Suppressor macrophage (primary cell): ENCODE results near the gene CHD9.
A peak's percentile ranks its signal among the peaks of the same experiment; 100 is the strongest.
"Not testable (repeated sequence)": the region's sequence is repeated elsewhere in the genome, so short reads cannot be mapped to it uniquely, and the experiment has no call there.

Source experiments
- DNase-seq, 4 experiments: peaks; one replicate each; pipeline ENCODE4 v3.0.0-alpha.2; 2020 to 2022

Gene CHD9

DNA sequence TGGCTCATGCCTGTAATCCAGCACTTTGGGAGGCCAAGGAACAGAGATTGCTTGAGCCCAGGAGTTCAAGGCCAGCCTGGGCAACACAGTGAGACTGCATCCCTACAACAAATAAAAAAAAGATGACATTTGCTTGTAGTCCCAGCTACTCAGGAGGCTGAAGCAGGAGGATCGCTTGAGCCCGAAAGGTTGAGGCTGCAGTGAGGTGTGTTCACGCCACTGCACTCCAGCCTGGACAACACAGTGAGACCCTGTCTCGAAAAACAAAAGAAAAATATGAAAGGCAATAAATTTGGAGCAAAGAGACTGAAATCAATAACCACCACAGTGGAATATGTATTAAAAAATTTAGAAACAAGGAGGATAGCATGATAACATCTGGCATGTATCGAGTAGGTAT lies 235.7 kb downstream of the CHD9 start:
- DNase-seq, result no peak

DNA sequence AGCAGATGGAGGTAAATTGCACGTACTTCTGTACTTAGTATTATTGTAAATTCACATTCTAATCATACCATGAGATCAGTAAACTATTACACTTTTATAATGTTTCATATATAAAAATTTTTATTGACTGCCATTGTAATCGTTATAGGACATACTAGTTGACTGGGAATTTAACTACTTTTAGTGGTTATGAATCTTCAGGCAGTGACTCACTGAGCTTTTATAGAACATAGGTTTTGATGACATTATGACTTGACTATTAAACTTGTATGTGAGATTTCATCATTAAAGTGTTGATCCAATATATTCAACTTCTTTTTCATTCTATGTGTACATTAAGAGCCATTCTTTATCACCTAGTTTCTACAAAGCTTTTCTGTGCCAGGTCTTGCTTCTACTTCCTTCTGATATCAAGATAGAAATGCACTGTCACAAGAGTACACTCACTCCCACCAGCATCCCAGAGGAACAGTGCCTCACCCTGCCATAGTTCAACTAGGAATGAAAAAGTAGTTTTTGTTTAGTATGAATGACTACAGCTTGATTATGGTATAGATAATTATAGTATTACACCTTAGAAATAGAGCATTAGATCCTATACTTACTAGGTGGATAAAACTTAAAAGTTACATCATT lies 237.1 kb downstream of the CHD9 start:
- DNase-seq, result no peak

DNA sequence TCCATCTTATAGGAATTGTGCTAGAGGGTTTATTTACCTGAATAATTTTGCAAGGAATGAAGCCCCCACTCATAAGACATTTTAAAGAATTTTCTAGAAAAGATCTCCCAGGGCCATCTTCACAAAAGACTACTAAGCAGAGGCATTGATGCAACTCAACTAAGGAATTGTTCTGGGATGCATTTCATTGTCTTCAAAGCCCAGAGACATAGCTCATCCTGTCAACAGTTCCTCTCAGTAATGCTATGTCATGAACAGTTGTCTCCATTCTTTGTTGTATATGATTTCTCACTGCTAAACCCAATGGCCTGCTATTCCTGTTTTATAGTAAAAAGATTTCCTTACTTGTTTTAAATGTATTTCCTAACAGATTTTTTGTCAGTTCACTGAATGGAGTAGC lies 242.7 kb downstream of the CHD9 start:
- no peak for DNase-seq

DNA sequence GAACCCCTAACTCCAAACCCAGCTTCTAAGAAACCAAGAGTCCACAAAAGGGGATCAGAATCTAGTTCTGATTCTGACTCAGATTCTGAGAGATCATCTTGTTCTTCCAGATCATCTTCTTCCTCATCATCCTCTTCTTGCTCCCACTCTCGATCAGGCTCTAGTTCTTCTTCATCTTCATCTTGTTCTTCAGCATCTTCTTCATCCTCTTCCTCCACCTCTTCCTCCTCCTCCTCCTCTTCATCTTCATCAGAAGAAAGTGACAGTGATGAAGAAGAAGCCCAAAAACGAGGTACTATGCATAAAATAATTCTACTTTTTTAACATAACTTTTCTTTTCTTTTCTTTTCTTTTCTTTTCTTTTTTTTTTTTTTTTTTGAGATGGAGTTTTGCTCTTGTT lies 249.5 kb downstream of the CHD9 start:
- DNase-seq, result no peak

DNA sequence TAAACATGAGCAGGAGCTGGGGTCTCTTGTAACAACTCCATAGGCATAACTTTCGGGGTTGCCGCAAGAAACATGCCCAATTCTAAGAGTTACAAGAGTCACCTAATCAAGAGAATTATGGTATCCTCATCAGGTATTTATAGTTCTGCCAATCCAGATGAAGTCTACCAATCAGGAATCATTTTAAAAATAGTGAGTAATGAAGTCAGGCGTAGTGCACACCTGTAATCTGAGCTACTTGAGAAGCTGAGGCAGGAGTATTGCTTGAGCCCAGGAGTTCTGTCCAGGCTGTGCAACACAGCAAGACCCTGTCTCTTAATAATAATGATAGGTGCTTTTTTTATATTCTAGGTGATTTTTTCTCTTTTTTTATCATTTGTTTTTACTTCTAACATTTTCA lies 251.0 kb downstream of the CHD9 start:
- no peak for DNase-seq

DNA sequence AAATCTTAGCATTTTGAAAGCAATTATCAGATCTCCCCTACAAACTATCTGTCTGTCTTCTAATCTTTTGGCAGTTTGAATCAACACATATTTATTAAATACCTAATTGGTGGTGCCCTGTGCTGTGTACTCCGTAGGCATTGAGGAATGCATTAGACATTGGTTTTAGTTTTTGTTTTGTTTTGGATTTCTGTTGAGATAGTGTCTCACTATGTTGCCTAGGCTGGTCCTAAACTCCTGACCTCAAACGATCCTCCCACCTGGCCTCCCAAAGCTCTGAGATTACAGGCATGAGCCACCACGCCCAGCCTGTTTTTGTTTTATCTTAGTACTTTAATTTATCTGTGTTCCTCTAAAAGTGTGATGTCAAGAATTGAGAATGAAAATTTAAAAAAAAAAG lies 254.7 kb downstream of the CHD9 start:
- no peak for DNase-seq

DNA sequence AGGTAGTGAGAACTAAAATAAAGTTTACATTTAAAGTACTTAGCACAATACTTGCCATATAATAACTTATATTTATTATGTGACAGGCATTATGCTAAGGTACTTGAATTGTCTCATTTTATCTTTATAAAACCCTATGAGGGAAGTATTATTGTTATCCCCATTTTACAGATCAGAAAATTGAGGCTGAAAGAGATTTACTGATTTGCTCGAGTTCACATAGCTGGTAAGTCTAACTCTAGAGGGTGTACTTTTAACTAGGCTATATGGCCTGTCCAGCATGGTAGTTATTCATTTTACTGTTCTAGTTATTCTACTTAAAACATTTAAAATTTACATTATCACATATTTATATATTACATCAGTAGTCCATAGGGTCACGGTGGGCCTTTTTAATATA lies 266.2 kb downstream of the CHD9 start:
- DNase-seq, result no peak

DNA sequence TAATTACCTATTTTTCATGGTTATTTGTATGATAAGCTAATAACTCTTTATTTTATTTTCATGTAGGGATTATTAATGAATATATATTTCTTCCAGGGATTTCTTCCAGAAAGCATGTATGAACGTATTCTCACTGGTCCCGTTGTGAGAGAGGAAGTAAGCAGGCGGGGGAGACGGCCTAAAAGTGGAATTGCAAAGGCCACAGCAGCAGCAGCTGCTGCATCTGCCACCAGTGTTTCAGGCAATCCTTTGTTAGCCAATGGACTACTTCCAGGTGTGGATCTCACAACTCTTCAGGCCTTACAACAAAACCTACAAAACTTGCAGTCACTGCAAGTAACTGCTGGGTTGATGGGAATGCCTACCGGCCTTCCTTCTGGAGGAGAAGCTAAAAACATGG lies 269.1 kb downstream of the CHD9 start:
- peak in 2 of 4 experiments; percentile 5 to 27 for DNase-seq

DNA sequence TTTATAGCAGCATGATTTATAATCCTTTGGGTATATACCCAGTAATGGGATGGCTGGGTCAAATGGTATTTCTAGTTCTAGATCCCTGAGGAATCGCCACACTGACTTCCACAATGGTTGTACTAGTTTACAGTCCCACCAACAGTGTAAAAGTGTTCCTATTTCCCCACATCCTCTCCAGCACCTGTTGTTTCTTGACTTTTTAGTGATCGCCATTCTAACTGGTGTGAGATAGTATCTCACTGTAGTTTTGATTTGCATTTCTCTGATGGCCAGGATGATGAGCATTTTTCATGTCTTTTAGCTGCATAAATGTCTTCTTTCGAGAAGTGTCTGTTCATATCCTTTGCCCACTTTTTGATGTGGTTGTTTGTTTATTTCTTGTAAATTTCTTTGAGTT lies 276.2 kb downstream of the CHD9 start:
- DNase-seq, result not testable (repeated sequence)

DNA sequence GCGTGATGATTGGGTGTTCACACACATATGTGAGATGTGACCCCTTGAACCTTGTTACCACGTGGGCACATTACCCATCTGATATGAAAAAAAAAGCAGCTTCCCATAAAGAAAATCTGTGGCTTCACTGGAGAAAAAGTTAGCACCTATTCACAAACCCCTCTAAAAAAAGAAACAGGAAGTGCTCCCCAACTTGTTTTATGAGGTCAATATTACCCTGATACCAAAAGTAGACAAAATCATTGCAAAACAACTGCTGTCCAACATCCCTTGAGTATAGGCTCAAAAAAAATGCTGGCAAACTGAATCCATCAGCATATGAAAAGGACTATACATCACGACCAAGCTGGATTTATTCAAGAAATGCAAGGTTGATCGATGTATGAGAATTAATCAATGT lies 279.8 kb downstream of the CHD9 start:
- no peak for DNase-seq

DNA sequence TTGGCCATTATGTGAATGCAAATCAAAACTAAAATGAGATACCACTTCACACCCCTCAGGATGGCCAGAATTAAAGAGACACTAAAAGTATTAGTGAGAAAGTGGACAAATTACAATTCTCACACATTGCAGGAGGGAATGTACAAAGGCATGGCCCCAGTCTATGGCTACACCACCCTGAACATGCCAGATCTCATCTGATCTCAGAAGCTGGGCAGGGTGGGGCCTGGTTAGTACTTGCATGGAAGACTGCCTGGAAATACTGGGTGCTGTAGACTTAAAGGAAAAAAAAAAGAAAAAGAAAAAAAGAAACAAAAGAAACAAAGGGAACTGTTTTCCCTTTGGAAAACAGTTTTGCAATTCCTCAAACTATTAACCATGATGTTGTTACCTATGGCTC lies 282.5 kb downstream of the CHD9 start:
- no peak for DNase-seq

DNA sequence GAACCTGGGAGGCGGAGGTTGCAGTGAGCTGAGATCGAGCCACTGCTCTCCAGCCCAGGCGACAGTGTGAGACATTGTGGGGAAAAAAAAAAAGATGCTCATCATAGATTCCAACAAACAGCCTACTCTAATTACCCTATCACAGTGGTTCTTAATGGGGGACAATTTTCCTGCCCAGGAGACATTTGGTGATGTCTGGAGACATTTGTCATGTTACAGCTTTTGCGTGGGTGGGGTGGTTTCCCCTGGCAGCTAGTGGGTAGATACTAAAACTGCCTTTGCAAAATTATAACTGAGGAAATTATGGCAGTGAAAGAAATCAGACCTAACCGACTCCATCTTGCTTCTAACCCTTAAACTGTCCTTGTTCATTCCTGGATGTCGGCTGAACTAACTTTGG lies 287.0 kb downstream of the CHD9 start:
- peak; percentile 9 to 46 (median 30) for DNase-seq

DNA sequence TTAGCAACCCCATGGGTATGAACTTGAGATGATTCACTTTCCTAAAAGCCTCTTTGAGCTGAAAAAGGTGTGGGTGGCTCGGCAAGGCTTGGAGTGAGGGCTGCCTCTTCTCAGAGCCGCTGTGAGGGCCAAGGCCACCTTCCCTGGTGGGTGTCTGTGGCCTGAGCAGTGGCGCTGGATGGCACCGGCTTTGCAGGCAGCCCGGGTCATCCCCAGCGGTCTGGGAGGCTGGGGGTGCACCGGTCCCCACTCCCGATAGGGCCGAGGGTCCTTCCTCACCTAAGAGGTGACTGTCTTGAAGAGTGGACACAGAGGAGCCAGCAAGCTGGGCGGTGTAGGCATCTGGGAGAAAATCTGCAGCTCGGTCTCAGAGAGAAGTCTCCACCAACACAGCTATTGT lies 300.3 kb downstream of the CHD9 start:
- DNase-seq, result no peak

DNA sequence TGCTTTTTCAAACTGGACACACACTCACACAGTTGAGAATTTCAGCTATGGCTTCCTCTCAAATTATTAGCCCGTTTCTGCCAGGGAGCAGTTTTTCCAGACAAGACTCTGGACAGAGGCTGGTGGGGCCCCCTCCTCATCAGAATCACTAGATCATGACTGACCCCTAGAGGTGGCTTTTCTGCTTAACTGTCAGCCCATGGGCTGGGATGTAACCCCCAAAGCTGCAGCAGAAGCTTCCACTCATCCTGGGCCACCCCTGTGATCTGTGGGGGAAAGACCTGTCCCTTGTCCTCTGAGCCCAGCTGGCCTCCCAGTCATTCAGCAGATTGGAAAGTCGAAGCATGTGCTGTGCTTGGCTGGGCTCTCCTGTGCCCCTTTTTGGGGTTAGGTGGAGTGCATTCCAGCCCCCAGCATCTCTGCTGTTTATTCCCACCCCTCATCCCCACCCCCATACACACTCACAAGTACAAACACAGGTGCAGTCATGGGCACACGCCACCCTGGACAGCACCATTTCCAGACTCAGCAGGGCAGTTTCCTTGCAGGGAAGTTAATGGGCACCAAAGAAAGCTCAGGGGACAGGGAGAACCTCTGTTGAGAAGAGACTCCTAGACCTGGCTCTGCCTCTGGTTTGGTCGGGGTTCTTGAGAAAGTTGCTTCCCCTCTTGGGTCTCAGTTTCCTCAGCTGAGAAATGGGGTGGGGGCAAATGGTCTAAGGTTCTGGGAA lies 301.9 kb downstream of the CHD9 start:
- DNase-seq, result no peak

DNA sequence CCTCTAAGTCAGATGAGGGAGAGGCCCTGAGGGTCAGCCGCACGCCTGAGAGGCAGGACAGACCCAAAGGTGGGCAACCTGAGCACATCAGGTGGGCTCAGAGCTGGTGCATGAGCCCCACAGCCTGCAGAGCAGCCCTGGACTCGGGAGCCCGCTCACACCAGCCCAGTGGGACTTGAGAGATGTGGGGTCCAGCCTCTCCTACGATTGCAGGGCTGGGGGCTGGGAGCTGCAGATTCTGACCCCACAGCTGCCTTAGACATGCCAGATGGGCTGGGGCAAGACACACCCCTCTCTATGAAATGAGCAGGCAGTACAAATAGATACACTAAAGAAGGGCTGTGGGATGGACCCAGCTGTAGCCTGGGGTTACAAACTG lies 302.4 kb downstream of the CHD9 start:
- DNase-seq, result no peak

DNA sequence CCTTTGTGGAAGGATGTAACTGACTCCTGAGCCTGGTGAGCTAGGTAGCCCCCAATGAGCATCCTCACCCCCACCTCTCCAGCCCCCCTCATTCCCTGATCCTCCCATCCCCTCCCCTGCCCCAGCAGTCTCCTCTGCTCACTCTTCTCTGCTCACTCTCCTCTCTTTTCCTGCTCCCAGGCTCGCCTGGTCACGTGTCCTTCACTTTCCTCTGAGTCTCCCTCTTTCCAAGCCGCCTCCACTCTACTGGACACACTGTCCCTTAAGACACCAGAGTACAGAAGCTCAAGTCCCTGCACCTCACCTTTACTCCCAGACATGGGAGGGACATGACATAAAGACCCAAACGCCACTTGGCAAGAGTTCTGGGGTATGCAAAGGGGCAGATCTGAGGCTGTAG lies 303.2 kb downstream of the CHD9 start:
- no peak for DNase-seq

DNA sequence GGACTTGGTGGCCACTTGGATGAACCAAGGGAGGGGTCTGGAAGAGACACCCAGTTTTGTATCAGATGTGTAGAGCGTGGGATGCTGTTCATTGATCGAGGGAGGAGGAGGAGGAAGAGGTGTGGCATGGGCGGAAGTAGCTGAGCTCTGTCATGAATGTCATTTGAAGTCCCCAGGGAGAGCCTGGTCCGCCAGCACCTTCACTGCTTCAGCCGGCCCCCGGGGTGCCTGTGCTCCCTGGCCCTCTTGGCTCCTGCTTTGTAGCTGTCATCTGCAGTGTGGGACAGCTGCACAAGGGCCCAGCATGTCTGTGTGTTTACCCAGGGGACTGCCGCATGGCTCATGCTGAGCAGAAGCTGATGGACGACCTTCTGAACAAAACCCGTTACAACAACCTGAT lies 304.1 kb downstream of the CHD9 start:
- DNase-seq, result no peak

DNA sequence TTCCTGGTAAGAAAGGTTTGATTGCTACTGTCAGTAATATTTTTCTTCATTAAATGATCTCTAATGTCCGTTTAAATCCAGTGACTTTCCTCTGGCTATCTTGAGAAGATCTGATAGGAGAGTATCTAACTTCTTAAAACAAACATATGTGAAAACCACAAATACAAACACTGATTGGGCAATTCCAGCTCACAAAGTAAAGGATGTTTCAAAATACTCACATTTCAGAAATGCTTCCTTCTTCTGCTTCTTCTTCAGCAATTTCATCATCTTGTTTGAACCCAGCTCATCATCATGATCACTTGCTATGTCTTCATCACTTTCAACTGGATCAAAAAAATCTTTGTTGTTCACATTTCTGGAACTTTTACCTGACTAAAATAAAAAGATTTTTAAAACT lies 315.1 kb downstream of the CHD9 start:
- DNase-seq, result peak; percentile 36 to 91 (median 74)

DNA sequence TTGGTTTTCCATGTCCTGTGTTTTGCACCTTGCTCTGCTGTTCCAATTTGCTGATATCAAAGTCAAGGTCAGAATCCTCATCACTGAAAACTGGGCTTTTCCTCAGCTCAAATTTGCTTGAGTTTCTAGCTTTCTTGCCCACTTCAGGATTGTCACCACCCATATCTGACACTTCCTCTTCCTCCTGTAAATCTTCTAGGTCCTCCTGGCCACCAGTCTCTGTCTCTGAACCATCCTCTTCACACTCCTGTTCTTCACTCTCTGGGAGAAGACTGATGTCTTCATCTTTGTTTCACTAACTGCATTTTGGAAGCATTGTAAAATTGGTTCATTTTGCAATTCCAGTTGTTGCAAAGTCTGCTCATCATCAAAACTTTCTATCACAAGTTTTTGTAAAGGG lies 316.0 kb downstream of the CHD9 start:
- DNase-seq, result peak in 3 of 4 experiments; percentile 17 to 34 (median 24)

DNA sequence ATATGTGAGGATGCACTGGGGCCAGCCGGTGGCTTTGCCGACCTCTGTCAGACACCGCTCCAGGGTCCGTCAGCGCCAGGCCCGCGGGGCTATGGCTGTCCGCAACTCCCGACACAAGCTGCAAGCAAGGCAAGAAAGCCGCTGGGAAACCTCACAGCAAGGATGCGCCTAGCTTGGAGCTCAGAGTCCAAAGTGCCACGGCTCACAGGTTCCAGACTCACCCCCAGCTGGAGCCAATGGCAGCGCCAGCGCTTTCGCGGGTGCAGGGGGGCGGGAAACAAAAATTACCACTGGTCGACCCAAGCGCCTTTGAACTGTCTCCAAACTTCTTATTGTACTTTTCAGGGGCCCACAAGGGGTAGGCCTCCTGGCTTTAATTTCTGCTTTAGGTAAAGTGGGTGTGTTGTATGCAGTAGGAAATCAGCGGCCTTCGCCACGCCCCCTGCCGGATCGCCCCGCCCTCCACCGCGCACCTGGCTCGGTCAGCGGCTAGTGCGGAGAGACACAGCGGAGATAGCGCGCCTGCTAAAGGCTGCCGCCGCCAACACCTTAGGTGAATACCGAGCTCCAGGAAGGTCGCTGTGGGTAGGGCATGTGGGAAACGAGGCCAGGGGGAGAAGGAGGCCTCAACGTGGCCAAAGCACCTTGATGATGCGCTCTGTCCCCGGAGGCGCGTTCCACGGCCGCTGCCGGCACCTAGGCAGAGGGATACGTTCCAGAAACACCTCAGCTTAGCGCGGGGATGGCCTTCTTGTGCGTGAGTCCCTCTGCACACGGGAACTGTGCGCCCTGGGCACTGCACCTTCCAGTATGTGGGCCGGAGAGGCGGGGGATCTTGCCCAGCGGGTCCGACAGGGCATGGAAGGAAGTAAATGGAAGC lies 318.4 kb downstream of the CHD9 start:
- DNase-seq, result peak in 1 of 4 experiments; percentile 4

DNA sequence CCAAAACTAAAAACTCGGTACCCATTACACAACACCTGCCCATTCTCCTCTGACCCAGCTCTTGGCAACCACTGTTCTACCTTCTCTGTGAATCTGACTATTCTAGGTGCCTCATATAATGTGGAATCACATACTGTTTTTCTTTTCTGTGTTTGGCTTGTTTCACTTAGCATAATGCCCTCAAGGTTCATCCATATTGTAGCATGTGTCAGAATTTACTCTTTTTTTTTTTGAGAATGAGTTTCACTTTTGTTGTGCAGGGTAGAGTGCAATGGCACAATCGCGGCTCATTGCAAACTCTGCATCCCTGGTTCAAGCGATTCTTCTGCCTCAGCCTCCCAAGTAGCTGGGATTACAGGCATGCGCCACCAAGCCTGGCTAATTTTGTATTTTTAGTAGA lies 320.0 kb downstream of the CHD9 start:
- DNase-seq, result no peak

DNA sequence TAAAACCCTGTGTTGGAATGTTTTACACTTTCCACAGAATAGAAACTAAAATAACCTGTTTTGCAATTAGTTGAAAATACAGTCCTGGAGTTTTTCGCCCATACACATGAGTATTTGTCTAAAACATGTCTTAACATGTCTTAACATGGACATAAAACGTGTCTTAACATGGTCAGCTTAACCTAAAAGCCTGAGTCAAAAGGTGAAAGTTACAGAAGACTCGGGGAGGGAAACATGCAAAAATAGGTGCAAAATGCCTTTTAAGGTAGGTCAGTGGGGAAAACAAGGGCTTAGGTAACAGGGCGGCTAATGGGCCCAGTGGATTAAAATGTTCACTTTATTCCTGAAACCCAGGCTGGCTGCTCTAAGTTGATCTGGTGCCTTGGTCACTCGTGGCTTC lies 323.3 kb downstream of the CHD9 start:
- no peak for DNase-seq
